GM19438 (cell line): ENCODE results near the gene PLEKHB2.
A peak's percentile ranks its signal among the peaks of the same experiment; 100 is the strongest.
"Not testable (repeated sequence)": the region's sequence is repeated elsewhere in the genome, so short reads cannot be mapped to it uniquely, and the experiment has no call there.

Experiments used
- ATAC-seq: cut with Tn5 transposase; IDR thresholded peaks from one replicate; pipeline ENCODE4 v1.9.1; 2021; ENCODE audit warnings: low read depth; ENCODE audit not compliant: unreplicated experiment

Gene PLEKHB2

GRCh38 chr2:131093006-131093695, 12.0 kb upstream of the PLEKHB2 start, which contains the start of gene FAM168B:
TSS of gene FAM168B (minus strand) at chr2:131093460. CDS start at chr2:131082646, 10,814 bp downstream.
- peak; percentile 81 for ATAC-seq

- ATAC-seq, result peak; percentile 67
These were observed 11.3 kb upstream of the PLEKHB2 start for GRCh38 chr2:131093696-131094462.

- no peak for ATAC-seq
These were observed 10.5 kb upstream of the PLEKHB2 start for GRCh38 chr2:131094463-131095281.

- ATAC-seq, result no peak
These were observed 2.0 kb upstream of the PLEKHB2 start for GRCh38 chr2:131103165-131103564.

- ATAC-seq, result peak; percentile 68
These were observed 515 bp upstream of the PLEKHB2 start for GRCh38 chr2:131104487-131105155.

- peak; percentile 41 for ATAC-seq
These were observed 1.0 kb downstream of the PLEKHB2 start for GRCh38 chr2:131105950-131106801.

- no peak for ATAC-seq
These were observed 7.4 kb downstream of the PLEKHB2 start for GRCh38 chr2:131112529-131112928.

GRCh38 chr2:131113566-131114227, 8.6 kb downstream of the PLEKHB2 start:
- no peak for ATAC-seq

GRCh38 chr2:131114950-131115349, 9.8 kb downstream of the PLEKHB2 start:
- ATAC-seq, result not testable (repeated sequence)

GRCh38 chr2:131115752-131116151, 10.6 kb downstream of the PLEKHB2 start:
- no peak for ATAC-seq

GRCh38 chr2:131120815-131121317, 15.7 kb downstream of the PLEKHB2 start:
- no peak for ATAC-seq

- no peak for ATAC-seq
These were observed 16.3 kb downstream of the PLEKHB2 start for GRCh38 chr2:131121464-131121863.

GRCh38 chr2:131122496-131122895, 17.4 kb downstream of the PLEKHB2 start:
- ATAC-seq, result no peak

GRCh38 chr2:131123192-131123591, 18.1 kb downstream of the PLEKHB2 start:
- no peak for ATAC-seq

- ATAC-seq, result no peak
These were observed 20.1 kb downstream of the PLEKHB2 start for GRCh38 chr2:131125195-131125757.

- ATAC-seq, result no peak
These were observed 21.3 kb downstream of the PLEKHB2 start for GRCh38 chr2:131126436-131126835.

- no peak for ATAC-seq
These were observed 21.9 kb downstream of the PLEKHB2 start for GRCh38 chr2:131127076-131127475.

- ATAC-seq, result no peak
These were observed 22.8 kb downstream of the PLEKHB2 start for GRCh38 chr2:131127981-131128380.

GRCh38 chr2:131130298-131130596, 25.1 kb downstream of the PLEKHB2 start:
- ATAC-seq, result no peak
